Gastrocnemius medialis (tissue), 4 donors: ENCODE data around the gene FASN. TPM values are rescaled to one million over a fixed set of nuclear protein-coding genes. Genes with fewer than 3 reads are reported as not detected.

Experiments
- ATAC-seq, 2 donors: fragments of 150-250 bp; one replicate each; pipeline ENCODE4 v1.9.1; 2016
- DNase-seq, 2 donors: peaks; one replicate each; pipeline ENCODE4 v3.0.0-alpha.2; 2019
- H3K27ac ChIP-seq, 4 donors: fragments of 200-600 bp; sonication (generic); 1 replicate in 1 of 4; 2 replicates in 3 of 4; pipeline ENCODE4 v1.5.1; 2016 to 2018; ENCODE audit warnings: mild to moderate bottlenecking in 2 of 4, moderate library complexity in 1 of 4
- H3K27me3 ChIP-seq, 3 donors: fragments of 200-600 bp; sonication (generic) in 2 of 3; 1 replicate in 1 of 3; 2 replicates in 2 of 3; pipeline versions ENCODE4 v1.5.1 to v1.6.0; 2016 to 2019; ENCODE audit warnings: mild to moderate bottlenecking in 1 of 3, moderate library complexity in 1 of 3
- H3K36me3 ChIP-seq, 2 donors: fragments of 200-600 bp; sonication (generic) in 1 of 2; one replicate each; pipeline ENCODE4 v1.5.1; 2017 to 2018
- H3K4me1 ChIP-seq, 2 donors: fragments of 200-600 bp; sonication (generic) in 1 of 2; one replicate each; pipeline ENCODE4 v1.5.1; 2016 to 2017; ENCODE audit warnings: mild to moderate bottlenecking in 2 of 2
- H3K4me3 ChIP-seq, 4 donors: fragments of 200-600 bp; sonication (generic) in 3 of 4; 1 replicate in 1 of 4; 2 replicates in 3 of 4; pipeline ENCODE4 v1.5.1; 2016 to 2019; ENCODE audit warnings: mild to moderate bottlenecking in 2 of 4
- H3K9me3 ChIP-seq, 3 donors: fragments of 200-600 bp; sonication (generic) in 2 of 3; 1 replicate in 1 of 3; 2 replicates in 2 of 3; pipeline ENCODE4 v1.5.1; 2016 to 2019
- POLR2A ChIP-seq, 2 donors: fragments of 450-650 bp; IDR thresholded peaks; one replicate each; pipeline ENCODE4 v1.6.1; 2017; ENCODE audit warnings: antibody characterized with exemption in 2 of 2, mild to moderate bottlenecking in 2 of 2, moderate library complexity in 2 of 2
- in situ Hi-C, 4 donors: fragments of 200-750 bp; cut with MboI; loops; one replicate each; pipeline versions ENCODE4 v1.15.0 to v1.8.0; 2017; ENCODE audit warnings: low sequenced_read_pairs in 4 of 4
- intact Hi-C: fragments of 100-400 bp; cut with DNase I; formaldehyde crosslinking; loops from one replicate; pipeline ENCODE4 v1.15.1; 2023; ENCODE audit warnings: low total_unique reads
- total RNA-seq, 4 donors: library from RNA; depleted of rRNA; stranded (reverse); fragments of >200 nt; gene quantifications; one replicate each; pipeline versions ENCODE4 v1.1.0 to v1.2.3, GENCODE V29; 2016
- TF ChIP-seq, protein P1 (sequence below), 5 experiments: fragments of 450-650 bp in 3 of 5; fragments of 200-600 bp in 2 of 5; sonication (generic) in 2 of 5; IDR thresholded peaks in 4 of 5; conservative IDR thresholded peaks in 1 of 5; 1 replicate in 4 of 5; 2 replicates in 1 of 5; pipeline ENCODE4 v1.5.1; 2016 to 2019; ENCODE audit warnings: antibody characterized with exemption in 5 of 5, mild to moderate bottlenecking in 3 of 5, moderate library complexity in 3 of 5

The FASN gene
- total RNA-seq, 4 donors from 2014 or later, result 16.3 to 34.5 (median 26.3) TPM

- no peak overlapping the region for H3K27ac ChIP-seq
- H3K4me3 ChIP-seq, result no peak overlapping the region
- no peak for DNase-seq
- peaks cover 0 to 99% of the 10 kb centered on the region in 2 donors for H3K36me3 ChIP-seq
- H3K4me1 ChIP-seq, result no peaks in the 10 kb centered on the region
- no peaks in the 10 kb centered on the region for H3K9me3 ChIP-seq
- TF ChIP-seq, protein P1, sequence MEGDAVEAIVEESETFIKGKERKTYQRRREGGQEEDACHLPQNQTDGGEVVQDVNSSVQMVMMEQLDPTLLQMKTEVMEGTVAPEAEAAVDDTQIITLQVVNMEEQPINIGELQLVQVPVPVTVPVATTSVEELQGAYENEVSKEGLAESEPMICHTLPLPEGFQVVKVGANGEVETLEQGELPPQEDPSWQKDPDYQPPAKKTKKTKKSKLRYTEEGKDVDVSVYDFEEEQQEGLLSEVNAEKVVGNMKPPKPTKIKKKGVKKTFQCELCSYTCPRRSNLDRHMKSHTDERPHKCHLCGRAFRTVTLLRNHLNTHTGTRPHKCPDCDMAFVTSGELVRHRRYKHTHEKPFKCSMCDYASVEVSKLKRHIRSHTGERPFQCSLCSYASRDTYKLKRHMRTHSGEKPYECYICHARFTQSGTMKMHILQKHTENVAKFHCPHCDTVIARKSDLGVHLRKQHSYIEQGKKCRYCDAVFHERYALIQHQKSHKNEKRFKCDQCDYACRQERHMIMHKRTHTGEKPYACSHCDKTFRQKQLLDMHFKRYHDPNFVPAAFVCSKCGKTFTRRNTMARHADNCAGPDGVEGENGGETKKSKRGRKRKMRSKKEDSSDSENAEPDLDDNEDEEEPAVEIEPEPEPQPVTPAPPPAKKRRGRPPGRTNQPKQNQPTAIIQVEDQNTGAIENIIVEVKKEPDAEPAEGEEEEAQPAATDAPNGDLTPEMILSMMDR (IDR thresholded peaks at IDR 0.05 in 4 of 5, conservative IDR thresholded peaks at IDR 0.05 in 1 of 5), result no peak
- no peak for TF ChIP-seq POLR2A (IDR thresholded peaks at IDR 0.05)
- no peak for ATAC-seq
- in situ Hi-C loops, result no loop called here
- intact Hi-C loops, result no loop called here
- no peaks in the 10 kb centered on the region for H3K27me3 ChIP-seq
These were observed 7.3 kb downstream of the FASN start for GRCh38 chr17:82090549-82091263.

- Histone ChIP-seq H3K27ac (no peak overlapping the region), H3K36me3 (peaks cover 0 to 99% of the 10 kb centered on the region in 2 donors), H3K27me3 (no peaks in the 10 kb centered on the region), H3K9me3 (no peaks in the 10 kb centered on the region), H3K4me1 (no peaks in the 10 kb centered on the region), H3K4me3 (no peak overlapping the region)
- TF ChIP-seq, protein P1 (IDR thresholded peaks at IDR 0.05 in 4 of 5, conservative IDR thresholded peaks at IDR 0.05 in 1 of 5), result no peak
- no peak for TF ChIP-seq POLR2A (IDR thresholded peaks at IDR 0.05)
- no peak for ATAC-seq
- intact Hi-C loops (no loop called here), in situ Hi-C loops (no loop called here)
- DNase-seq, result no peak
These were observed 8.1 kb downstream of the FASN start for GRCh38 chr17:82089723-82090548.

GRCh38 chr17:82088838-82089722 is 9.0 kb downstream of the FASN start:
- Histone ChIP-seq H3K4me1 (no peaks in the 10 kb centered on the region), H3K4me3 (no peak overlapping the region), H3K27me3 (no peaks in the 10 kb centered on the region), H3K27ac (no peak overlapping the region), H3K36me3 (peaks cover 0 to 100% of the 10 kb centered on the region in 2 donors), H3K9me3 (no peaks in the 10 kb centered on the region)
- in situ Hi-C loops (no loop called here), intact Hi-C loops (no loop called here)
- no peak for DNase-seq
- TF ChIP-seq POLR2A (IDR thresholded peaks at IDR 0.05), result no peak
- ATAC-seq, result no peak

DNA sequence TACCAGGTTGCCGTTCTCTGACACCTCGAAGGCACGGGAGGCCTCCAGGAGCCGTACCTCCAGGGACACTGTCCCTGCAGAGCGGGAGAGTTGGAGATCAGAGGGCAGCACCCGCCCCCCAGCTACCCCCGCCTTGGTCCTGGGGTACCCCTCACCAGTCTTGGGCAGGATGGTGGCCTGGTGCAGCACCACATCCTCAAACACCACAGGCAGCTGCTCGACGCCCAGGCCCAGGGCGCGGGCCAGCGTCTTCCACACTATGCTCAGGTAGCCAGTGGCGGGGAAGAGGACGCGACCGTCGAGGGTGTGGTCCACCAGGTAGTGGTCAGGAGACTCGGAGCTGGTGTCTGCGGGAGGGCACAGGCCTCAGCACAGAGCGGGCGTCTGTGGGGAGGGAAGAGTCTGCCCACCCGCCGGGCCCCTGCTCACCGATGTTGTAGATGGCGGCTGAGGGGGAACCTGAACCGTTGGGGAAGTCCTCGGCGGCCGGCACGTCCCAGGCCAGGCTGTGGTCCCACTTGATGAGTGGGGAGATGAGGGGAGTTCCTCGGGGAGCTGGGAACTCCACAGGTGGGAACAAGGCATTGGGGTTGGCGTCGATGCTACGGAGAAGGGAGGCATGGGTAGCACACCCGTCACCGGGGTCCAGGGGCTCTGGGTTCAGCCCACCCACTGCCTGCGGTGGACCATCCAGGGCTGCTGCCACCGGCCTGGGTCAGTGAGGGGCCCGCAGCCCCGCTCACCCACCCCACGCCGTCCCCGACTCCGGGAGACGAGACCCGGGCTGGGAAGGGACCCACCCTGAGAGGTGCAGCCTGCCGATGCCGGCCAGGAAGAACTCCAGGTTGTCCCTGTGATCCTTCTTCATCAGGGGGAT is 9.8 kb downstream of the FASN start:
- H3K27me3 ChIP-seq, result no peaks in the 10 kb centered on the region
- H3K36me3 ChIP-seq, result peaks cover 0 to 98% of the 10 kb centered on the region in 2 donors
- H3K9me3 ChIP-seq, result no peaks in the 10 kb centered on the region
- H3K4me1 ChIP-seq, result no peaks in the 10 kb centered on the region
- in situ Hi-C loops, result no loop called here
- DNase-seq (no peak), ATAC-seq (no peak)
- TF ChIP-seq, protein P1 (IDR thresholded peaks at IDR 0.05 in 4 of 5, conservative IDR thresholded peaks at IDR 0.05 in 1 of 5), result no peak
- TF ChIP-seq POLR2A (IDR thresholded peaks at IDR 0.05), result no peak
- intact Hi-C loops, result no loop called here
- no peak overlapping the region for H3K27ac ChIP-seq
- H3K4me3 ChIP-seq, result no peak overlapping the region
